ENCODE data around the gene DACT3.

- TF ChIP-seq POLR2A (IDR thresholded peaks at IDR 0.05) (no peak), CTCF (IDR thresholded peaks at IDR 0.05) (no peak)
Measured at GRCh38 chr19:46668662-46669061, 7.7 kb upstream of the DACT3 start.
